ENCODE data around the gene NPAS3. TPM values are rescaled to one million over a fixed set of nuclear protein-coding genes. Genes with fewer than 3 reads are reported as not detected.

Gene NPAS3
- total RNA-seq, 4 donors from 2014 or later = 0.13 to 1.1 (median 0.47) TPM; not detected in 1

DNA sequence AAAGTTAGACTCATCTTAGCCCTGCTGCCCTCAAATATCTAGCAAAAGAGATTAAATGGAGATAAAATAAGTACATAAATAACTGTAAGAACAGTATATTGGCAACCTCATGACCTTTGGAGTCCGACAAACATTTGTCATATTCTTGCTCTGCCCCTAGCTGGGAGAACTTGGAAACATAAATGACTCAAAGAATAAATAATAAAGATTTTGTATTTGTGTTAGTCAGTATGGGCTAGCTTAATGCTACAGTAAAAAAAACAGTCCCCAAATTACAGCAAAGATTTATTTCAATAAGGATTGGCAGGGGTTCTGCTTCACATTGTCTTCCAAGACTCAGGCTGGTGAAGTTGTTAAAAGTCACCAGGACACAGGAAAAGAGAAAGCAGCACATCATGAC, 791.5 kb downstream of the NPAS3 start:
- Histone ChIP-seq H3K4me3 (no peak overlapping the region), H3K9me3 (no peaks in the 10 kb centered on the region), H3K27ac (no peak overlapping the region), H3K4me1 (no peaks in the 10 kb centered on the region), H3K36me3 (no peaks in the 10 kb centered on the region), H3K27me3 (no peaks in the 10 kb centered on the region)
- no peak for TF ChIP-seq POLR2A (IDR thresholded peaks at IDR 0.05)
- TF ChIP-seq, protein P1, sequence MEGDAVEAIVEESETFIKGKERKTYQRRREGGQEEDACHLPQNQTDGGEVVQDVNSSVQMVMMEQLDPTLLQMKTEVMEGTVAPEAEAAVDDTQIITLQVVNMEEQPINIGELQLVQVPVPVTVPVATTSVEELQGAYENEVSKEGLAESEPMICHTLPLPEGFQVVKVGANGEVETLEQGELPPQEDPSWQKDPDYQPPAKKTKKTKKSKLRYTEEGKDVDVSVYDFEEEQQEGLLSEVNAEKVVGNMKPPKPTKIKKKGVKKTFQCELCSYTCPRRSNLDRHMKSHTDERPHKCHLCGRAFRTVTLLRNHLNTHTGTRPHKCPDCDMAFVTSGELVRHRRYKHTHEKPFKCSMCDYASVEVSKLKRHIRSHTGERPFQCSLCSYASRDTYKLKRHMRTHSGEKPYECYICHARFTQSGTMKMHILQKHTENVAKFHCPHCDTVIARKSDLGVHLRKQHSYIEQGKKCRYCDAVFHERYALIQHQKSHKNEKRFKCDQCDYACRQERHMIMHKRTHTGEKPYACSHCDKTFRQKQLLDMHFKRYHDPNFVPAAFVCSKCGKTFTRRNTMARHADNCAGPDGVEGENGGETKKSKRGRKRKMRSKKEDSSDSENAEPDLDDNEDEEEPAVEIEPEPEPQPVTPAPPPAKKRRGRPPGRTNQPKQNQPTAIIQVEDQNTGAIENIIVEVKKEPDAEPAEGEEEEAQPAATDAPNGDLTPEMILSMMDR (IDR thresholded peaks at IDR 0.05) = no peak
- no peak for DNase-seq
- WGBS, 2 donors = 67 to 77% methylated on average over 1 of the region's 1 CpG
- intact Hi-C loops (cut with DNase I) = no loop called here

GRCh38 chr14:33732175-33732574, 793.5 kb downstream of the NPAS3 start:
- no peak for TF ChIP-seq POLR2A (IDR thresholded peaks at IDR 0.05)
- TF ChIP-seq, protein P1 (IDR thresholded peaks at IDR 0.05) = no peak
- no peak for DNase-seq
- Histone ChIP-seq H3K9me3 (no peaks in the 10 kb centered on the region), H3K27ac (no peak overlapping the region), H3K27me3 (no peaks in the 10 kb centered on the region), H3K4me1 (no peaks in the 10 kb centered on the region), H3K36me3 (no peaks in the 10 kb centered on the region), H3K4me3 (no peak overlapping the region)
- WGBS, 2 donors = 84 to 86% methylated on average over 7 of the region's 7 CpGs
- intact Hi-C loops (cut with DNase I) = no loop called here

DNA sequence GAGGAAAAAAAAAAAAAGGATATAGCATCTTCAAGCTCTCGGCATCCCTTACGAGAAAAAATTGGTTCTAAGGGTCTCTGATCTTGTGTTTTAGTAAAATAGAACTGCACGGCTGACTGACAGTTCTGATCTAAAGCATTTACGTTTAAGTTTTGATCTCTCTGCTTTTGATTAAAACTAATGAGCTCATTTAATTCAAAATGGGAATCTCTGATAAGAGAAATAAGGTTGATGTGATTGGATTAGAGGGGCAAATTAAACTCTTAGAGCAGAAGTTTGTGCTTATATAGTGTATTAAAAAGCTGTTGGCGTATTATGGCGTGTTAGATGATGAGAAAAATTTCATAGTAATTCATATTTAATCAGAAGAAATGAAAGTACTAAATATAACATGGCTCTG, 794.6 kb downstream of the NPAS3 start:
- Histone ChIP-seq H3K9me3 (no peaks in the 10 kb centered on the region), H3K36me3 (no peaks in the 10 kb centered on the region), H3K27me3 (no peaks in the 10 kb centered on the region), H3K4me3 (no peak overlapping the region), H3K27ac (no peak overlapping the region), H3K4me1 (no peaks in the 10 kb centered on the region)
- TF ChIP-seq, protein P1 (IDR thresholded peaks at IDR 0.05) = no peak
- no peak for TF ChIP-seq POLR2A (IDR thresholded peaks at IDR 0.05)
- 86 to 88% methylated on average over 6 of the region's 6 CpGs for WGBS, 2 donors
- intact Hi-C loops (cut with DNase I) = no loop called here
- DNase-seq = no peak

GRCh38 chr14:33733721-33734120, 795.0 kb downstream of the NPAS3 start:
- Histone ChIP-seq H3K27ac (no peak overlapping the region), H3K9me3 (no peaks in the 10 kb centered on the region), H3K27me3 (no peaks in the 10 kb centered on the region), H3K4me1 (no peaks in the 10 kb centered on the region), H3K4me3 (no peak overlapping the region), H3K36me3 (no peaks in the 10 kb centered on the region)
- no peak for TF ChIP-seq POLR2A (IDR thresholded peaks at IDR 0.05)
- DNase-seq = no peak
- intact Hi-C loops (cut with DNase I) = no loop called here

GRCh38 chr14:33734387-33734786, 795.7 kb downstream of the NPAS3 start:
- DNase-seq = no peak
- H3K9me3 ChIP-seq = no peaks in the 10 kb centered on the region

More at GRCh38 chr14:33734387-33734786, 795.7 kb downstream of the NPAS3 start:
- Histone ChIP-seq H3K27me3 (no peaks in the 10 kb centered on the region), H3K4me1 (no peaks in the 10 kb centered on the region), H3K36me3 (no peaks in the 10 kb centered on the region), H3K27ac (no peak overlapping the region), H3K4me3 (no peak overlapping the region)
- TF ChIP-seq POLR2A (IDR thresholded peaks at IDR 0.05) = no peak
- TF ChIP-seq, protein P1 (IDR thresholded peaks at IDR 0.05) = no peak
- intact Hi-C loops (cut with DNase I) = no loop called here
- WGBS, 2 donors = 70 to 81% methylated on average over 3 of the region's 3 CpGs
